HG03103 (cell line): ENCODE results near the gene SULT6B1.

ENCODE experiments used
- ATAC-seq: cut with Tn5 transposase; IDR thresholded peaks from one replicate; pipeline ENCODE4 v1.9.1; 2021; ENCODE audit warnings: low read depth; ENCODE audit not compliant: unreplicated experiment

The SULT6B1 gene

DNA sequence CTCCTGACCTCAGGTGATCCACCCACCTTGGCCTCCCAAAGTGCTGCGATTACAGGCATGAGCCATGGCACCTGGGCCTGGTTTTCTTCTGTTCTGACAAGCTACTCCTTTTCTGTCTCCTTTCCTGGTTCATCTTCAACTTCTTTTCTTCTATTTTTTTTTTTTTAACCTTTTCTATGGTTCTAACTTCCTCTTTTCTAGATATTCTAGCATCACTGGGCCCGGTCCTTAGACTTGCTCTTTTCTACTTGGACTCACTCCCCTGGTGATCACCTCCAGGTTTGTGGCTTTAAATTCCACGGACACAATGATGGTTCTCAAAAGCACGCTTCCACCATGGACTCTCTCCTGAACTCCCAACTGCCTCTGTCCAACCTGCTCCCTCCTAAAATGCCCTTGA, 33.7 kb downstream of the SULT6B1 start:
- no peak for ATAC-seq

DNA sequence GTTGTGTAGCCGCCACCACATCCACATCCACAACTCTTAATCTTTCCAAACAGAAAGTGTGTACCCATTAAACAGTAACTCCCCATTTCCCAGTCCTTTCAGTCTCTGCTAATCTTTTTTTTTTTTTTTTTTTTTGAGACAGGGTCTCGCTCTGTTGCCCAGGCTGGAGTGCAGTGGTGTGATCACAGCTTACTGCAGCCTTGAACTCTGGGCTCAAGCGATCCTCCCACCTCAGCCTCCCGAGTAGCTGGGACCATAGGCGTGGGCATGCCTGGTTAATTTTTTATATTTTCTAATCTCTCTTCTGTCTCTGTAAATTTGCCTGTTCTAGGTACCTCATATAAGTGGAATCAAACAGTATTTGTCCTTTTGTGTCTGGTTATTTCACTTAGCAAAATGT, 35.2 kb downstream of the SULT6B1 start:
- ATAC-seq: no peak

DNA sequence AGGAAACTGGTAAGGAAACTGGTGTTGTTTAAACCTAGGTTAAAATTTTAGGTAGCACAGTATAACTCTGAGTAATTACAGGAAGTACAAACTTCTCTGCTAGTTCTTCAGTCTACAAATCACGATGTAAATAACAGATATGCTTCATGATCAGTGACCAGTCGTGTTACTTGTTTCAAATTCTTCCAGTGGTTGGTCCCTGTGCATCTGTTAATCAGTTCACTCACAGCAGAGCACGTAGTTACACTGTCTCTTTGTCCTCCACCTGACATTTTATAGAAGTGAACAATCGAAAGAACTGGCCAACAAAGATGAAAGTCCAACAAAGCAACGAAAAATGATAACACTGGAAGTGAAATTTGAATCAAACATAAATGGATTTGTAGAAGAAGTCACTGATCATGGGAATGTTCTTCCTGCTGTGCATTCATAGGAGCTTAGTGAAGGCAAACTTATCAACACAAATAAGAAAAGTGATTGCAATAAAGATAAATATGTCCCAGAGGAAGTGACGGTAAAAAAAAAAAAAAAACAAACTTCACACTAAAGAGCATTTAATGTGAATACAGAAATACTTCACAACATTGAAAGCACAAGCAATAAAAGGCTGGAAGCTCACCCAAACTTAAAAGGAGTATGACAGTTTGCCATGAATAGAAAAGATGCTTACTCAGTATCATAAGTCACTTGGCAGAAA, 38.7 kb downstream of the SULT6B1 start:
- ATAC-seq: no peak

DNA sequence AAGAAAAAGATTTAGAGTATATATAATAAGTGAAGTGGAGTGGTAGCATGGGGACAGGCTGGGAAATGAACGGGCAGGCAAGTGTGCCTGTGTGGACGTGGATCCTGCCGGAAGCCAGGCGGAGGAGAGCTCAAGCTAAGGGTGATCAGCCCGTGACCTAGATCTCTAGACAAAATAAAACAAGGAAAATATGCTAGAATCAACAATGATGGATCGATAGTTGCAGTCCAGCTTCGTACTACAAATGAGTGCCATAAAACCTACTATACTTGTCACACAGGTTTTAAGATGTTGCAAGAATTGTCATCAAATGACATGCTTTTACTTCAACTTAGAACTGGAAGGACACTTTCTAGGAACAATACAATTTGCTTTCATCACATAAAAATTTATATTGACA, 40.1 kb downstream of the SULT6B1 start:
- ATAC-seq: no peak

DNA sequence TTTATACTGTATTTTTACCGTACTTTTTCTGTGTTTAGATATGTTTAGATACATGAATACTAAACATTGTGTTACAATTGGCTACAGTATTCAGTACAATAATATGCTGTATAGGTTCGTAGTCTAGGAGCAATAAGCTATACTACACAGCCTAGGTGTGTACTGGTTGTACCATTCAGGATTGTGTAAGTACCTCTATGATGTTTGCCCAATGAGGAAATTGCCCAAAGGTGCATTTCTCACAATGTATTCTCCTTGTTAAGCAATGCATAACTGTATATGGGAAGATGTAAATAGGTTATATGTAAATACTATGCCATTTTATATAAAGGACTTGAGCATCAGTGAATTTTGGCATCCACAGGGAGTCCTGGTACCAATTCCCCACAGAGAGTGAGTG, 42.4 kb downstream of the SULT6B1 start:
- no peak for ATAC-seq

DNA sequence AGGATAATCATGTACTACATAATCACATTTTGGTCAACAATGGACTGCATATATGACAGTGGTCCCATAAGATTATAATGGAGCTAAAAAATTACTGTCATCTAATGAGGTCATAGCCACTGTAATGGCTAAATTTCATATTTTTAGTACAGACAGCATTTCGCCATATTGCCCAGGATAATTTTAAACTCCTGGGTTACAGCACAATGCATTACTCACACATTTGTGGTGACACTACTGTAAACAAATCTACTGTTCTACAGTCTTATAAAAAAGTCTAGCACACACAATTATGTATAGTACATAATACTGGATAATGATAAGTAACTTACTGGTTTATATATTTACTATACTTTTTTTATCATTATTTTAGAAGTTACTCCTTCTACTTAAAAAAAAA, 44.5 kb downstream of the SULT6B1 start:
- ATAC-seq: no peak

DNA sequence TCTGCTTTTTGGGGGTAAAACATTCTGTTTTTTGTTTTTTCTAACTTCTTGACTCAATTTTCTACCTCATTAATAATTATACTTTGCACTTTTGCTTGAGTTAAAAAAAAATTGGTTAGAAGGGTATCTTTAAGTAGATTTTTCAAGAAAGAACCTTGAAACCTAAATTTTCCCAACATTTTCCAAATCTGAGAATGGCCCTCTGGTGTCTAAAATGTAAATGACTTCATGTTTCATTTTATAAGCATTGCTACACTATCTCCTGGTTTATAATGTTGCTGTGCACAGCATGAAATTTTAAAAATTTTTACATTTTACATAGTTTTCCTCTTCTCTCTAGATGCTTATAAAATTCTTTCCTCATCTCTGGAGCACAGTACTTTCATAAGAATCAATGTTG, 45.9 kb downstream of the SULT6B1 start:
- ATAC-seq: no peak

DNA sequence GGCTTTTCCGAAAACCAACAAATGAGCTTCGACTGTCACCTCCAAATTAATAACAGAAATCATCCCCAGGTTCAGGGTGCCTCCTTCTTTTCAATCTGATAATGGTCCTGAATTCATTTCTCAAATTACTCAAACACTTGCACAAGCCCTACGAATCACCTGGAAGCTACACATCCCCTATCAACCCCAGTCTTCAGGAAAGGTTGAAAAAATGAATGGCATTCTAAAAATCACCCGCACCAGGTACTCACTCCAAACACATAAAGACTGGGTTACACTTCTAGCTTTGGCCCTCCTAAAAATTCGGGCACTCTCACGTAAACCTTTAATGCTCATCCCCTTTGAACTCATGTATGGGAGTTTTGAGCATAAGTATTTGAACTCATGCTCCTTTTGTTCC, 55.6 kb downstream of the SULT6B1 start:
- ATAC-seq: no peak

DNA sequence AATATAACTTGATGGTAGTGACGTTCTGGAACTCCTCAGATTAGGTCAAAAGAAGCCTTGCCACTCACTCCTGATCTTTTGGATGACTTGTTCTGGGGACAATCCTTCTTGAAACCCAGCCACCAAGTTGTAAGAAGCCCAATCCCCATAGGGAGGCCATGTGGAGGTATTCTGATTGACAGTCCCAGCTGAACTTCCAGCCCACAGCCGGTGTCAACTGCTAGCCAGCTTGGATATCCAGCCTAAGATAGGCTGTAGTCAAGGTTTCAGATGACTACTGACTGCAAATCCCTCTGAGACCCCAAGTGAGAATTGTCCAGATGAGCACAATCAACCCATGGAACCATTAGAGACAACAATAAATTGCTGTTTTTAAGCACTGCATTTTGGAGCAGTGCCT, 63.1 kb downstream of the SULT6B1 start:
- ATAC-seq: no peak

DNA sequence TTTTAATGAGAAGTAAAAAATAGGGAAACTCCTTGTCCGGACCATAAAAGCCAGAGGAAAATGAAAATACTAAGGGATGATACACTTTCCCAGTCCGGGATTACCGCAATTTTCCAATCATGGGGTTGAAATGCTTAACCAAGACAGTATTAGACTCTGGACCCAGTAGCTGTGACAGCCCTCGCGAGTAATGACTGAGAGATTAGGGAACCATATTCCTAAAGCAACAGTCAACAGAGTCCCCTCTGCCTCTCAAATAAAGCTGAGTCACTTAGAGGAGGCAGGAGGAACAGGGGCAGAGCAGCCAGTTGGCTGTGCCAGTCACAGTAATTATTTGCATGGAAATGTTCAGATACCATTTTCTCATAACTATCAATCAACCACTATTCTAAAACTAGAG, 69.3 kb downstream of the SULT6B1 start:
- ATAC-seq: no peak
